HEK293 (cell line): Measurements from ENCODE around the gene PTCD1.
A peak's percentile ranks its signal among the peaks of the same experiment; 100 is the strongest.

Source experiments
- BCL11A ChIP-seq: fragments of 450-650 bp; formaldehyde crosslinking; IDR thresholded peaks from 2 replicates; pipeline ENCODE4 v1.5.1; 2016; ENCODE audit warnings: low read depth, missing biosample characterization, missing genetic modification characterization
- KLF9 ChIP-seq: fragments of 450-650 bp; formaldehyde crosslinking; IDR thresholded peaks from 2 replicates; pipeline ENCODE4 v1.5.1; 2016; ENCODE audit warnings: missing biosample characterization, missing genetic modification characterization, low read depth
- SALL2 ChIP-seq: fragments of 450-650 bp; formaldehyde crosslinking; IDR thresholded peaks from 2 replicates; pipeline ENCODE4 v1.5.0; 2017; ENCODE audit warnings: missing biosample characterization, mild to moderate bottlenecking, missing genetic modification characterization, borderline replicate concordance
- SP2 ChIP-seq: fragments of 450-650 bp; formaldehyde crosslinking; IDR thresholded peaks from 2 replicates; pipeline ENCODE4 v1.5.1; 2016; ENCODE audit warnings: missing biosample characterization, missing genetic modification characterization
- WT1 ChIP-seq: fragments of 450-650 bp; formaldehyde crosslinking; IDR thresholded peaks from 2 replicates; pipeline ENCODE4 v1.5.1; 2016; ENCODE audit warnings: missing biosample characterization, missing genetic modification characterization
- YY1 ChIP-seq: fragments of 450-650 bp; formaldehyde crosslinking; IDR thresholded peaks from 2 replicates; pipeline ENCODE4 v1.5.1; 2018; ENCODE audit warnings: missing biosample characterization, missing genetic modification characterization
- ZBTB26 ChIP-seq: fragments of 450-650 bp; formaldehyde crosslinking; optimal IDR thresholded peaks from 2 replicates; pipeline ENCODE3; 2016; ENCODE audit warnings: missing biosample characterization, mild to moderate bottlenecking, missing genetic modification characterization
- ZBTB48 ChIP-seq: fragments of 450-650 bp; formaldehyde crosslinking; IDR thresholded peaks from 2 replicates; pipeline ENCODE4 v1.5.1; 2016; ENCODE audit warnings: missing biosample characterization, missing genetic modification characterization
- ZBTB6 ChIP-seq: fragments of 450-650 bp; formaldehyde crosslinking; IDR thresholded peaks from 2 replicates; pipeline ENCODE4 v1.5.1; 2017; ENCODE audit warnings: missing biosample characterization, missing genetic modification characterization
- ZFHX2 ChIP-seq: fragments of 450-650 bp; formaldehyde crosslinking; conservative IDR thresholded peaks from 2 replicates; pipeline ENCODE4 v1.5.1; 2016; ENCODE audit warnings: missing biosample characterization, missing genetic modification characterization
- ZIC2 ChIP-seq: fragments of 450-650 bp; formaldehyde crosslinking; IDR thresholded peaks from 2 replicates; pipeline ENCODE4 v1.5.1; 2016; ENCODE audit warnings: missing biosample characterization, missing genetic modification characterization
- ZNF112 ChIP-seq: fragments of 450-650 bp; formaldehyde crosslinking; IDR thresholded peaks from 2 replicates; pipeline ENCODE4 v1.5.0; 2017; ENCODE audit warnings: missing biosample characterization, missing genetic modification characterization
- ZNF157 ChIP-seq: fragments of 450-650 bp; formaldehyde crosslinking; IDR thresholded peaks from 2 replicates; pipeline ENCODE4 v1.5.1; 2016; ENCODE audit warnings: missing biosample characterization, missing genetic modification characterization
- ZNF169 ChIP-seq: fragments of 450-650 bp; formaldehyde crosslinking; IDR thresholded peaks from 2 replicates; pipeline ENCODE4 v1.5.1; 2016; ENCODE audit warnings: missing biosample characterization, missing genetic modification characterization
- ZNF202 ChIP-seq: fragments of 450-650 bp; formaldehyde crosslinking; IDR thresholded peaks from 2 replicates; pipeline ENCODE4 v1.5.1; 2016; ENCODE audit warnings: missing biosample characterization, missing genetic modification characterization, borderline replicate concordance
- ZNF341 ChIP-seq: fragments of 450-650 bp; formaldehyde crosslinking; IDR thresholded peaks from 2 replicates; pipeline ENCODE4; 2016; ENCODE audit warnings: low read depth, missing biosample characterization, missing genetic modification characterization
- ZNF416 ChIP-seq: fragments of 450-650 bp; formaldehyde crosslinking; IDR thresholded peaks from 2 replicates; pipeline ENCODE4 v1.5.1; 2016; ENCODE audit warnings: missing biosample characterization, missing genetic modification characterization
- ZNF561 ChIP-seq: fragments of 450-650 bp; IDR thresholded peaks from 2 replicates; pipeline ENCODE4 v1.5.1; 2018; ENCODE audit warnings: missing biosample characterization, missing genetic modification characterization, borderline replicate concordance
- ZNF585B ChIP-seq: fragments of 450-650 bp; formaldehyde crosslinking; IDR thresholded peaks from 2 replicates; pipeline ENCODE4 v1.5.1; 2016; ENCODE audit warnings: missing biosample characterization, missing genetic modification characterization
- ZNF776 ChIP-seq: fragments of 450-650 bp; formaldehyde crosslinking; IDR thresholded peaks from 2 replicates; pipeline ENCODE4 v1.5.0; 2017; ENCODE audit warnings: missing biosample characterization, missing genetic modification characterization, borderline replicate concordance
- ZNF792 ChIP-seq: fragments of 450-650 bp; formaldehyde crosslinking; IDR thresholded peaks from 2 replicates; pipeline ENCODE4 v1.5.1; 2016; ENCODE audit warnings: missing biosample characterization, missing genetic modification characterization
- ZSCAN23 ChIP-seq: fragments of 450-650 bp; formaldehyde crosslinking; IDR thresholded peaks from 2 replicates; pipeline ENCODE4 v1.5.1; 2016; ENCODE audit warnings: missing biosample characterization, missing genetic modification characterization
- TF ChIP-seq, protein P1 (sequence below): fragments of 450-650 bp; formaldehyde crosslinking; IDR thresholded peaks from 2 replicates; pipeline ENCODE4 v1.5.1; 2016; ENCODE audit warnings: missing biosample characterization, missing genetic modification characterization, borderline replicate concordance
- TF ChIP-seq, protein P2 (sequence below): fragments of 450-650 bp; formaldehyde crosslinking; IDR thresholded peaks from 2 replicates; pipeline ENCODE4 v1.5.1; 2016; ENCODE audit warnings: missing biosample characterization, missing genetic modification characterization
- TF ChIP-seq, protein P3 (sequence below): fragments of 450-650 bp; formaldehyde crosslinking; IDR thresholded peaks from 2 replicates; pipeline ENCODE4 v1.5.1; 2016; ENCODE audit warnings: missing biosample characterization, missing genetic modification characterization
- TF ChIP-seq, protein P4 (sequence below): fragments of 450-650 bp; formaldehyde crosslinking; IDR thresholded peaks from 2 replicates; pipeline ENCODE4 v1.5.1; 2017; ENCODE audit warnings: missing biosample characterization, missing genetic modification characterization
- TF ChIP-seq, protein P5 (sequence below): fragments of 450-650 bp; formaldehyde crosslinking; IDR thresholded peaks from 2 replicates; pipeline ENCODE4 v1.5.1; 2016; ENCODE audit warnings: missing biosample characterization, missing genetic modification characterization

PTCD1 gene

DNA sequence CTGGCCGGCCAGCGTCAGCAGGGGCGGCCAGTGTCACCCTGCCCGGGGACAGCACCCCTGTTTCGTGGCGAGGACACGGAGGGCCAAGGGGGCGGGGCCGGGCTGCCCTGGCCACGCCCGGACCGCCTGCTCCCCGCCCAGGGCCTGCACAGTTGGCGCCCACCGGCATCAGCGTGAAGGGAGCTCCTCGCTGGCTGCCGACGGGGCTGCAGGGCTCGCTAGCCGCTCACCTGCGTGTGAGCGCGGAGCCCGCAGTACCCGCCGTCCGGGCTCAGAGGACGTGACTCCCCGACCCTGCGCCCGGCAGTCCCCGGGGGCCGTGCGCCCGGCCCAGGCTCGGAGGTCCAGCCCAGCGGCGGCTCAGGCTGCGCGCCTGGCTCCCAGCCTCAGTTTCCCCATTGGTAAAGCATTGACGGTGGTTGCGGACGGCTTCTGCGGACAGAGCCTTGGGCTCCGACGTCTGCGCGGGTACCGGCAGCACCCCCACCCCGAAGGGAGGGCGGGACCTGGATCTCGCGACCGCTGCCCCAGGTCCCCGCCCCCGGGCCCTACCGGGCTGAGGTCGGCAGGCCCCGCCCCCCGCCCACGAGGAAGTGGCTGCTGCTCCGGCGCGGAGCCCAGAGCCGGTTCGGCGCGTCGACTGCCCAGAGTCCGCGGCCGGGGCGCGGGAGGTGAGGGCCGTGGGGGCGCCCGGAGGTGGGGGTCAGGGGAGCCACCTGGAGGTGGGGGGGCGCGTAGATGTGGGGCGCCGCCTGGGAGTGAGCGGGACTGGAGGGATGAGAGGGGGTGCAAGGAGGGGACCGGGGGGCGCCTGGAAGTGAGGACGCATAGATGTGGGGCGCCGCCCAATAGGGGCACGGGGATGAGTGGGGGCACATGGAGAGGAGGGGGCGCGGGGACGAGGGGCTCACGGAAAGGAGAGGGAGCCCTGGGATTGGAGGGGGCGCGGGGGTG lies 64.2 kb downstream of the PTCD1 start, which contains the start of gene ARPC1B (continued):
- TF ChIP-seq ZNF561 (peak; percentile 67; the same call in 1 of the 2 replicates), ZNF202 (tag by site-specific recombination) (no peak), ZNF157 (no peak), KLF9 (tag by site-specific recombination) (peak; percentile 66), ZBTB48 (tag by site-specific recombination) (no peak; the same call in 1 of the 2 replicates), ZBTB26 (tag by site-specific recombination) (peak; percentile 75), ZFHX2 (tag by site-specific recombination) (peak; percentile 78), ZNF112 (tag by site-specific recombination) (no peak), SP2 (tag by site-specific recombination) (peak; percentile 71), ZNF585B (tag by site-specific recombination) (0 out of 2 replicates have a peak, but pooled peaks have one; percentile 9), YY1 (tag by site-specific recombination) (no peak), ZNF776 (tag by site-specific recombination) (no peak), ZNF341 (tag by site-specific recombination) (no peak), ZNF416 (tag by site-specific recombination) (no peak), WT1 (tag by site-specific recombination) (no peak), ZSCAN23 (tag by site-specific recombination) (no peak), BCL11A (tag by site-specific recombination) (no peak), ZBTB6 (tag by site-specific recombination) (0 out of 2 replicates have a peak, but pooled peaks have one; percentile 35), ZNF792 (no peak), ZNF169 (tag by site-specific recombination) (0 out of 2 replicates have a peak, but pooled peaks have one; percentile 14), SALL2 (no peak), ZIC2 (peak; percentile 13; the same call in 1 of the 2 replicates)
- TF ChIP-seq, protein P1, sequence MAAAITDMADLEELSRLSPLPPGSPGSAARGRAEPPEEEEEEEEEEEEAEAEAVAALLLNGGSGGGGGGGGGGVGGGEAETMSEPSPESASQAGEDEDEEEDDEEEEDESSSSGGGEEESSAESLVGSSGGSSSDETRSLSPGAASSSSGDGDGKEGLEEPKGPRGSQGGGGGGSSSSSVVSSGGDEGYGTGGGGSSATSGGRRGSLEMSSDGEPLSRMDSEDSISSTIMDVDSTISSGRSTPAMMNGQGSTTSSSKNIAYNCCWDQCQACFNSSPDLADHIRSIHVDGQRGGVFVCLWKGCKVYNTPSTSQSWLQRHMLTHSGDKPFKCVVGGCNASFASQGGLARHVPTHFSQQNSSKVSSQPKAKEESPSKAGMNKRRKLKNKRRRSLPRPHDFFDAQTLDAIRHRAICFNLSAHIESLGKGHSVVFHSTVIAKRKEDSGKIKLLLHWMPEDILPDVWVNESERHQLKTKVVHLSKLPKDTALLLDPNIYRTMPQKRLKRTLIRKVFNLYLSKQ (tag by site-specific recombination), result no peak
- TF ChIP-seq, protein P2, sequence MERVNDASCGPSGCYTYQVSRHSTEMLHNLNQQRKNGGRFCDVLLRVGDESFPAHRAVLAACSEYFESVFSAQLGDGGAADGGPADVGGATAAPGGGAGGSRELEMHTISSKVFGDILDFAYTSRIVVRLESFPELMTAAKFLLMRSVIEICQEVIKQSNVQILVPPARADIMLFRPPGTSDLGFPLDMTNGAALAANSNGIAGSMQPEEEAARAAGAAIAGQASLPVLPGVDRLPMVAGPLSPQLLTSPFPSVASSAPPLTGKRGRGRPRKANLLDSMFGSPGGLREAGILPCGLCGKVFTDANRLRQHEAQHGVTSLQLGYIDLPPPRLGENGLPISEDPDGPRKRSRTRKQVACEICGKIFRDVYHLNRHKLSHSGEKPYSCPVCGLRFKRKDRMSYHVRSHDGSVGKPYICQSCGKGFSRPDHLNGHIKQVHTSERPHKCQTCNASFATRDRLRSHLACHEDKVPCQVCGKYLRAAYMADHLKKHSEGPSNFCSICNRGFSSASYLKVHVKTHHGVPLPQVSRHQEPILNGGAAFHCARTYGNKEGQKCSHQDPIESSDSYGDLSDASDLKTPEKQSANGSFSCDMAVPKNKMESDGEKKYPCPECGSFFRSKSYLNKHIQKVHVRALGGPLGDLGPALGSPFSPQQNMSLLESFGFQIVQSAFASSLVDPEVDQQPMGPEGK (tag by site-specific recombination), result peak; percentile 64; the same call in 1 of the 2 replicates
- TF ChIP-seq, protein P3, sequence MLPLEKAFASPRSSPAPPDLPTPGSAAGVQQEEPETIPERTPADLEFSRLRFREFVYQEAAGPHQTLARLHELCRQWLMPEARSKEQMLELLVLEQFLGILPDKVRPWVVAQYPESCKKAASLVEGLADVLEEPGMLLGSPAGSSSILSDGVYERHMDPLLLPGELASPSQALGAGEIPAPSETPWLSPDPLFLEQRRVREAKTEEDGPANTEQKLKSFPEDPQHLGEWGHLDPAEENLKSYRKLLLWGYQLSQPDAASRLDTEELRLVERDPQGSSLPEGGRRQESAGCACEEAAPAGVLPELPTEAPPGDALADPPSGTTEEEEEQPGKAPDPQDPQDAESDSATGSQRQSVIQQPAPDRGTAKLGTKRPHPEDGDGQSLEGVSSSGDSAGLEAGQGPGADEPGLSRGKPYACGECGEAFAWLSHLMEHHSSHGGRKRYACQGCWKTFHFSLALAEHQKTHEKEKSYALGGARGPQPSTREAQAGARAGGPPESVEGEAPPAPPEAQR (tag by site-specific recombination), result no peak
- TF ChIP-seq, protein P4, sequence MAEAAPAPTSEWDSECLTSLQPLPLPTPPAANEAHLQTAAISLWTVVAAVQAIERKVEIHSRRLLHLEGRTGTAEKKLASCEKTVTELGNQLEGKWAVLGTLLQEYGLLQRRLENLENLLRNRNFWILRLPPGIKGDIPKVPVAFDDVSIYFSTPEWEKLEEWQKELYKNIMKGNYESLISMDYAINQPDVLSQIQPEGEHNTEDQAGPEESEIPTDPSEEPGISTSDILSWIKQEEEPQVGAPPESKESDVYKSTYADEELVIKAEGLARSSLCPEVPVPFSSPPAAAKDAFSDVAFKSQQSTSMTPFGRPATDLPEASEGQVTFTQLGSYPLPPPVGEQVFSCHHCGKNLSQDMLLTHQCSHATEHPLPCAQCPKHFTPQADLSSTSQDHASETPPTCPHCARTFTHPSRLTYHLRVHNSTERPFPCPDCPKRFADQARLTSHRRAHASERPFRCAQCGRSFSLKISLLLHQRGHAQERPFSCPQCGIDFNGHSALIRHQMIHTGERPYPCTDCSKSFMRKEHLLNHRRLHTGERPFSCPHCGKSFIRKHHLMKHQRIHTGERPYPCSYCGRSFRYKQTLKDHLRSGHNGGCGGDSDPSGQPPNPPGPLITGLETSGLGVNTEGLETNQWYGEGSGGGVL, result peak; percentile 82
- TF ChIP-seq, protein P5, sequence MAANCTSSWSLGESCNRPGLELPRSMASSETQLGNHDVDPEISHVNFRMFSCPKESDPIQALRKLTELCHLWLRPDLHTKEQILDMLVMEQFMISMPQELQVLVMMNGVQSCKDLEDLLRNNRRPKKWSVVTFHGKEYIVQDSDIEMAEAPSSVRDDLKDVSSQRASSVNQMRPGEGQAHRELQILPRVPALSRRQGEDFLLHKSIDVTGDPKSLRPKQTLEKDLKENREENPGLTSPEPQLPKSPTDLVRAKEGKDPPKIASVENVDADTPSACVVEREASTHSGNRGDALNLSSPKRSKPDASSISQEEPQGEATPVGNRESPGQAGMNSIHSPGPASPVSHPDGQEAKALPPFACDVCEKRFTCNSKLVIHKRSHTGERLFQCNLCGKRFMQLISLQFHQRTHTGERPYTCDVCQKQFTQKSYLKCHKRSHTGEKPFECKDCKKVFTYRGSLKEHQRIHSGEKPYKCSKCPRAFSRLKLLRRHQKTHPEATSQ (tag by site-specific recombination), result 0 out of 2 replicates have a peak, but pooled peaks have one; percentile 35
